Measurements from ENCODE around the gene MS4A10. TPM values are rescaled to one million over a fixed set of nuclear protein-coding genes. Genes with fewer than 3 reads are reported as not detected.

The MS4A10 gene
- total RNA-seq, 2 experiments from 2014 or later = not detected

GRCh38 chr11:60781286-60781980 is 3.7 kb upstream of the MS4A10 start:
- intact Hi-C loops (cut with micrococcal nuclease) = no loop called here
- DNase-seq = no peak
- no peaks in the 10 kb centered on the region for H3K4me1 Mint-ChIP-seq (ENCODE audit: low read depth)
- H3K9me3 Mint-ChIP-seq = no peaks in the 10 kb centered on the region
- no peaks in the 10 kb centered on the region for H3K36me3 Mint-ChIP-seq (ENCODE audit: low read depth)
- no peaks in the 10 kb centered on the region for H3K27me3 Mint-ChIP-seq (ENCODE audit: low read depth)
- CTCF ChIA-PET = interaction anchor here (0.8 to 1.6 kb wide), 5 partner anchors 106 to 654 kb away, joined by 3 to 5 read pairs (median 3); no protein-coding TSS in a partner anchor
- no peak overlapping the region for H3K27ac Mint-ChIP-seq
- no peak overlapping the region for H3K4me3 Mint-ChIP-seq

DNA sequence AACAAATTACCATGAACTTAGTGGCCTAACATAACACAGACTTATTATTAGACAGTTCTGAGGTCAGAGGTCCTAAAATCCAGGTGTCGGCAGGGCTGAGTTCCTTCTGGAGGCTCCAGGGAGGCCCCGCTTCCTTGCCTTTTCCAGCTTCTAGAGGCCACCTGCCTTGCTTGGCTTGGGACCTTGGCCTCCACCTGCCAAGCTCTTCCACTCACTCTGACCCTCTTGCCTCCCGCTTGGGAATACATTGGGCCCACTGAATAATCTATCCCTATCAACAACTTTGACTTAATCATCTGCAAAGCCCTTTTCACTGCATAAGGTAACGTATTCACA is 3.2 kb upstream of the MS4A10 start:
- H3K4me1 Mint-ChIP-seq (ENCODE audit: low read depth) = no peaks in the 10 kb centered on the region
- H3K9me3 Mint-ChIP-seq = no peaks in the 10 kb centered on the region
- no peak overlapping the region for H3K27ac Mint-ChIP-seq

DNA sequence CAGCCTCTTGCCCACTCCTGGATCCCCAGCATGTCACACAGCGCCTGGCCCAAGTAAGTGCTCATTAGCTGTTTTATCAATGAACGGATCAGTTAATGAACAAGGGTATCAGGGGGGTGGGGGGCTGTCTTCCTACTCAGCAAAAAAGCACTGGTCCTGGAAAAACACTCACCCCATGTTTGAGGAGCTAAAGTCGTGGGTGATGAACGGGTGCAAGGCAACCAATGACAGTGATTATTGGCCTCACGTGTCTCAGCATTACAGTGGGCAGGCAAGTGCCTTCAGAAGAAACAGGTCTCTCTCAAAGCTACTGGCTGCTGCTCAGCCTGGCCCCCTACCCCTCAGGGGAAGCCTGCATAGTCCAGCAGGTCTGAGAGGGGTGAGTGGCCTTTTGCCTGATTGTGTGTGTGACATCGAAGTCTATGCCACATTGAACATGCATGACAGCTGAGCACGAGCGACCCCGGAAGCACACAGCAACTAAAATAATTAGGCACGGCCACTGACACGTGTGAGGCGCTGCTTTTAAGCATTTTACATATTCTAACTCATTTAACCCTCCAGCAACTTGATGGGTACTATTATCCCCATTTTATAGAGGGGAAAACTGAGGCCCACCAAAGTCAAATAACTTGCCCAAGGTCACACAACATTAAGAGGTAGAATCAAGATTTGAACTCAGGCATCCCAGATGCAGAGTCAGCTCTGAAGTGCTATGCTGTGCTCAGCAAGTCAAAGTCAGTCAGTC is 2.6 kb upstream of the MS4A10 start:
- intact Hi-C loops (cut with micrococcal nuclease) = no loop called here
- no peak overlapping the region for H3K27ac Mint-ChIP-seq
- CTCF ChIA-PET = interaction anchor here (0.8 to 1.0 kb wide), 2 partner anchors 472 to 653 kb away, joined by 3 read pairs; no protein-coding TSS in a partner anchor

More for the DNA sequence above, 3.2 kb upstream of the MS4A10 start:
- no peaks in the 10 kb centered on the region for H3K36me3 Mint-ChIP-seq (ENCODE audit: low read depth)
- no peaks in the 10 kb centered on the region for H3K27me3 Mint-ChIP-seq (ENCODE audit: low read depth)
- H3K4me3 Mint-ChIP-seq = no peak overlapping the region
- intact Hi-C loops (cut with micrococcal nuclease) = no loop called here
- no peak for DNase-seq
- CTCF ChIA-PET = interaction anchor here (0.8 to 1.3 kb wide), 3 partner anchors 406 to 654 kb away, joined by 3 read pairs; no protein-coding TSS in a partner anchor

GRCh38 chr11:60783141-60783484 is 2.0 kb upstream of the MS4A10 start:
- H3K27ac Mint-ChIP-seq = no peak overlapping the region
- no peaks in the 10 kb centered on the region for H3K4me1 Mint-ChIP-seq (ENCODE audit: low read depth)
- no peak for DNase-seq
- no peaks in the 10 kb centered on the region for H3K27me3 Mint-ChIP-seq (ENCODE audit: low read depth)
- H3K4me3 Mint-ChIP-seq = no peak overlapping the region
- H3K9me3 Mint-ChIP-seq = no peaks in the 10 kb centered on the region
- CTCF ChIA-PET = no interaction called here
- H3K36me3 Mint-ChIP-seq (ENCODE audit: low read depth) = no peaks in the 10 kb centered on the region
- intact Hi-C loops (cut with micrococcal nuclease) = no loop called here

More for the DNA sequence above, 2.6 kb upstream of the MS4A10 start:
- no peak for DNase-seq
- H3K36me3 Mint-ChIP-seq (ENCODE audit: low read depth) = no peaks in the 10 kb centered on the region
- H3K4me1 Mint-ChIP-seq (ENCODE audit: low read depth) = no peaks in the 10 kb centered on the region
- H3K9me3 Mint-ChIP-seq = no peaks in the 10 kb centered on the region
- no peak overlapping the region for H3K4me3 Mint-ChIP-seq
- H3K27me3 Mint-ChIP-seq (ENCODE audit: low read depth) = no peaks in the 10 kb centered on the region

DNA sequence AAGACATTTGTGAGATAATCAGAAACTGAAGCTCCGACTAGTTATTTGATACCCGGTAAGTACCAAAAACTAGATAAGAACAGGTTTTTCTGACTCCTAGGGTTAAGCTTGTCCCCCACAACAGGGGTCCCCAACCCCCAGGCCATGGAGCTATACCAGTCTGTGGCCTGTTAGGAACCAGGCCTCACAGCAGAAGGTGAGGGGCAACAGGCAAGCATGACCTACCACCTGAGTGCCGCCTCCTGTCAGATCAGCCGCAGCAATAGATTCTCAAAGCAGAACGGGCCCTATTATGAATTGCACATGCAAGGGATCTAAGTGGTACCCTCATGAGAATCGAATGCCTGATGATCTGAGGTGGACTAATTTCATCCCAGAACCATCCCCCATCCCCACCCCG is 1.2 kb upstream of the MS4A10 start:
- Mint-ChIP-seq H3K4me3 (no peak overlapping the region), H3K27me3 (ENCODE audit: low read depth) (no peaks in the 10 kb centered on the region), H3K9me3 (no peaks in the 10 kb centered on the region), H3K4me1 (ENCODE audit: low read depth) (no peaks in the 10 kb centered on the region), H3K27ac (no peak overlapping the region), H3K36me3 (ENCODE audit: low read depth) (no peaks in the 10 kb centered on the region)
- DNase-seq = no peak
- CTCF ChIA-PET = interaction anchor here (1.1 kb wide), 1 partner anchor 9 kb away, joined by 3 read pairs; no protein-coding TSS in a partner anchor
- intact Hi-C loops (cut with micrococcal nuclease) = no loop called here

- no peak overlapping the region for H3K27ac Mint-ChIP-seq
- H3K9me3 Mint-ChIP-seq = no peaks in the 10 kb centered on the region
- no peak overlapping the region for H3K4me3 Mint-ChIP-seq
- no peaks in the 10 kb centered on the region for H3K27me3 Mint-ChIP-seq (ENCODE audit: low read depth)
- intact Hi-C loops (cut with micrococcal nuclease) = no loop called here
- no peaks in the 10 kb centered on the region for H3K36me3 Mint-ChIP-seq (ENCODE audit: low read depth)
- no peak for DNase-seq
- CTCF ChIA-PET = interaction anchor here (1.4 kb wide), 1 partner anchor 11 kb away, joined by 5 read pairs; no protein-coding TSS in a partner anchor
- H3K4me1 Mint-ChIP-seq (ENCODE audit: low read depth) = no peaks in the 10 kb centered on the region
Observed at GRCh38 chr11:60785806-60786361, 751 bp downstream of the MS4A10 start.

DNA sequence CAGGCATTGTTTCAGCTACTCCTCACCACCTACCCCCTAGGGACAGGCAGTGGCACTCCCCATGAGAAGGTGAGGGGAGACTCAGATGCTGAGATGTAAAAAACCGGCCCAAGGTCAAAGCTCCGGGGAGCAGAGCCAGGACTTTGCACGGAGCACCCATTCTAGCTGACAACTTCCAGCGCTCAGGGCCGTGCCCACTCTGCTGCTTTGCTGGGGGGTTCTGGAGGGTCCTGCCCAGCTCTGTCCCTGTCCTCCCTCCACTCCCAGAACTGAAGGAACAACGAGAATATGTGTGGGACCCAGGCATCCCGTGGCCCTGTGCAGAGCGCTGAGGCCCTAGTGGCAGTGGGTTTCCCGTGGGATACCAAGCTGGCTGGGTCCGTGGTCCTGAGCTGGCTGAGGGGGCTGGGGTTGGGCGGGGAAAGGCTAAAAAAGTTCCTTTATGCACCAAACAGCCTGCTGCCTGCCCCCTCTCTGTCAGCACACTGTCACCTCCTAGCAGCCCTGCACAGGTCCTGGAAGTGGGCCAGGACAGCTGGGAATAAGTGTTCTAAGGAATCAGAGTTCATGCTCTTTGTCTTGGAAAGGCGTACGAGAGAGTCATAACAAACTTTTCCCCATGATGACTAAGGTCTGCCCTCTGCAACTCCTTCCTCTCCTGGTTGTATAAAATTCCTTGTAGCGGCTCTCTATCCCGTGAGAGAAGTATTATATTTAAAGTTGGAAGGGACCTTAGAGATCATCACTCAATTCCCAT is 1.9 kb downstream of the MS4A10 start:
- DNase-seq = no peak
- H3K36me3 Mint-ChIP-seq (ENCODE audit: low read depth) = no peaks in the 10 kb centered on the region
- CTCF ChIA-PET = interaction anchor here (1.4 kb wide), 1 partner anchor 12 kb away, joined by 5 read pairs; no protein-coding TSS in a partner anchor
- no peaks in the 10 kb centered on the region for H3K27me3 Mint-ChIP-seq (ENCODE audit: low read depth)
- H3K4me3 Mint-ChIP-seq = no peak overlapping the region
- no peak overlapping the region for H3K27ac Mint-ChIP-seq
- intact Hi-C loops (cut with micrococcal nuclease) = no loop called here
- H3K4me1 Mint-ChIP-seq (ENCODE audit: low read depth) = no peaks in the 10 kb centered on the region
- H3K9me3 Mint-ChIP-seq = no peaks in the 10 kb centered on the region

DNA sequence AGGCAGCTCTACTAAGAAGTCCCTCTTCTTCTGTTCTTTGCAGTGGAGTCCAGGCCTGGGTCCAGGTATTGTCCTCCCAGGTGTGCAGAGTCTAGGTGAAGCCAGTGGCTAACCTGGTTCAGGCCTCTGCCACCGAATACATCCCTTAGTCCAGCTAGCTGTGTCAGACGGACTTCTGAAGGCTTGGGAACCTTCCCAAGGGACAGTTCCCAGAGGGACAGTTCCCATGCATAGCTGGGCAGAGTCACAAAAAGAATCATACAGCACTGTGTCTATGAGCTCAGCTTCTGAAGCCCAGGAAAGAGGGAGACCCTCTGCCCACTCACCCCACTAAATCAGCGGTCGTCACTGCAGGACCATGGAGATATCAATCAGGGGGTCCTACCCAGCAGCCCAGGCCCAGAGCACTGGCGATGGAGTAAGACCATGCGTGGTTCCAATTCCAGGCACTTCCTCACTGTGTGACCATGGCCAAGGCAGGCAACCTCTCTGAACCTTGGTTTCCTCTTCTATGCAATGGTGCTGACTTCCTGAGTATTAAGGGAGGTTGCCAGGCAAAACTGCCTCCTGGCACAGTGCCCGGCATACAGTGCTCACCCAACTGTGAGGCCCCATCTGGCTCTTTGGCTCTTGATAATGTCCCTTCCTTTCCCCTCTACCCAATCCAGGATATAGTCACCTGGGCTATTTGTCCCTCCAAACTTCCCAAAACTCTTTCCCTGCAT is 3.4 kb downstream of the MS4A10 start:
- no peak for DNase-seq
- Mint-ChIP-seq H3K4me3 (no peak overlapping the region), H3K27me3 (ENCODE audit: low read depth) (no peaks in the 10 kb centered on the region), H3K27ac (no peak overlapping the region), H3K36me3 (ENCODE audit: low read depth) (no peaks in the 10 kb centered on the region), H3K4me1 (ENCODE audit: low read depth) (no peaks in the 10 kb centered on the region), H3K9me3 (no peaks in the 10 kb centered on the region)
- intact Hi-C loops (cut with micrococcal nuclease) = no loop called here
- CTCF ChIA-PET = interaction anchor here (0.8 kb wide), 1 partner anchor 12 kb away, joined by 3 read pairs; no protein-coding TSS in a partner anchor

DNA sequence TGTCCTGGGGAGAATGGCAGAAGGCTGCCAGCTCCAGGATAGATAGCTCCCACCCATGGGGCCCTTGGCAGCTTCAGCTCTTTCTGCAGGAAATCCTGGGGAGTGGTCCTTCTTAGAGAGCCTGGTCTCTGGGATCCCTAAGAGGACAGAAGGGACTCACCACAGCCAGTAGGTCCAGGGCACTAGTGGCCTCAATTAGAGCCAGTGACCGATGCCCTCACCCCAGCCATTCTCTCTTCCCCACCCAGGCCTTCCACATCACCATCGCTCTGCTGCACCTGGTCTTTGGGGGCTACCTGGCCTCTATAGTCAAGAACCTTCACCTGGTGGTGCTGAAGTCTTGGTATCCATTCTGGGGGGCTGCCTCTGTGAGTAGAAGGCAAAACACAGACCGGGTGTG is 5.6 kb downstream of the MS4A10 start:
- H3K27me3 Mint-ChIP-seq (ENCODE audit: low read depth) = no peaks in the 10 kb centered on the region
- H3K9me3 Mint-ChIP-seq = no peaks in the 10 kb centered on the region
- H3K27ac Mint-ChIP-seq = no peak overlapping the region
- CTCF ChIA-PET = interaction anchor here (1.3 kb wide), 1 partner anchor 109 kb away, joined by 4 read pairs; no protein-coding TSS in a partner anchor
- no peaks in the 10 kb centered on the region for H3K36me3 Mint-ChIP-seq (ENCODE audit: low read depth)
- intact Hi-C loops (cut with micrococcal nuclease) = no loop called here
- no peaks in the 10 kb centered on the region for H3K4me1 Mint-ChIP-seq (ENCODE audit: low read depth)
- no peak overlapping the region for H3K4me3 Mint-ChIP-seq
- DNase-seq = no peak

DNA sequence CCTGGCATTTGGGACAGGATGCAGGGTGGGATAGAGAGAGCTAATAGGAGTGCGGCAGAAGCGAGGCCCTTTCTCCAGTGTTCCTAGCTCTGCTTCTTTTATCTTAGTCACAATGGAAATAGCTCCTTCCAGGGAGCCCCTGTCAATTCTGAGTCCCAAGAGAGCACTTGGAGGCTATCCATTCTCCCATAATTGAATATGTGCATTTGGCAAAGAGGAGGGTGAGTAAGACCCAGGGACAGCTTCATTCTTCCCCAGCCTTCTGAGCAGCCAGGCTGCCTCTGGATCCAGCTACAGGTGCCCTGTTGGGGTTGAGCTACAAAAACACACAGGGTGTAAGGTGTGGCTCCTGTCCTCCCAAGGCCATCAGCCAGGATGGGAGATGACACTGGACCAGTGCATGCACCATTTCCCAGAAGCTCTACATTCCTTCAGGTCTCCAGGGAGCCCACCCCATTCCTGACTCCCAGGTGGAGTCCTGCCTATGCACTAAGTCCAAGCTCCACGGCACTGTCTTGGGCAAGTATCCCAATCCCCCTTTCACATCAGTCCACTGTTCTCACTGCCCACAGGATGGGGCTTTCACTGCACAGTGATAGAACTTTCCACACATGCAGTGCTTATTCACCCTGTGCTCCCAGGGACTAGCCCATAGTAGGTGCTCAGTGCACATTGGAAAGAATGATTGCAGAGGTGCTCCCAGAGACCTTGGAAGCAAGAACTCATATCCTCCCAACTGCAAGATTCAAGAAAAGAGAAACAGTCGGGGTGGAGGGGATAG is 6.2 kb downstream of the MS4A10 start:
- no peak overlapping the region for H3K4me3 Mint-ChIP-seq
- no peaks in the 10 kb centered on the region for H3K9me3 Mint-ChIP-seq
- CTCF ChIA-PET = interaction anchor here (1.3 kb wide), 1 partner anchor 108 kb away, joined by 4 read pairs; no protein-coding TSS in a partner anchor
- H3K4me1 Mint-ChIP-seq (ENCODE audit: low read depth) = no peaks in the 10 kb centered on the region
- no peaks in the 10 kb centered on the region for H3K27me3 Mint-ChIP-seq (ENCODE audit: low read depth)
- H3K36me3 Mint-ChIP-seq (ENCODE audit: low read depth) = no peaks in the 10 kb centered on the region
- no peak for DNase-seq
- intact Hi-C loops (cut with micrococcal nuclease) = no loop called here
- no peak overlapping the region for H3K27ac Mint-ChIP-seq

DNA sequence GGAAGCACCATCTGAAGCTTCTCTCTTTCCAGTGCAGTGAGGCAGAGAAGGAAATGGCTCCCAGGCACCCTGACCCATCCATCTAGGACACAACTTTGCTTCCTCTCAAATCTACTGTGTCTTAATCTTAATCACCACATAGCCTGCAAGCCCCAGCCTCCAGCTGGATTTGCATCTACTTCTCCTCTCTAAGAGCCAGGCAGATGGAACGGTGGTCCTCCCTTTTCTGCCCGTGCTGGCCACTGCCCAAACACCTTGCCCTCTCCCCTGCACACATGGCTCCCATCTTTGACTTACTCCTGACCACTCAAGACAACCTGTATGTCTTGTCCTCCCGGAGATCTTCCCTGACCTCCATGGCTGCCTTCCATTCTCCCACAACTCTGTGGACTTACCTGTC is 7.4 kb downstream of the MS4A10 start:
- DNase-seq = no peak
- no peaks in the 10 kb centered on the region for H3K36me3 Mint-ChIP-seq (ENCODE audit: low read depth)
- no peaks in the 10 kb centered on the region for H3K4me1 Mint-ChIP-seq (ENCODE audit: low read depth)
- H3K27ac Mint-ChIP-seq = peak overlapping the region; percentile 0
- CTCF ChIA-PET = no interaction called here
- intact Hi-C loops (cut with micrococcal nuclease) = no loop called here
- no peaks in the 10 kb centered on the region for H3K27me3 Mint-ChIP-seq (ENCODE audit: low read depth)
- no peaks in the 10 kb centered on the region for H3K9me3 Mint-ChIP-seq
- no peak overlapping the region for H3K4me3 Mint-ChIP-seq

Measured in activated naive CD4-positive, alpha-beta T cell treated with anti-CD3 and anti-CD28 coated beads for 36 hours (primary cell).